Measurements from ENCODE around the gene GAB1. TPM values are rescaled to one million over a fixed set of nuclear protein-coding genes. Genes with fewer than 3 reads are reported as not detected.

GAB1 gene
- total and polyA plus RNA-seq, 4 donors = 6.4 to 138 (median 22.6) TPM

- no peaks in the 10 kb centered on the region for H3K9me3 ChIP-seq (ENCODE audit: control insufficient read depth in 4 of 4, insufficient read depth in 3 of 4, low read length in 3 of 4)
- no peaks in the 10 kb centered on the region for H3K27me3 ChIP-seq (ENCODE audit: control insufficient read depth in 3 of 3, insufficient read depth in 3 of 3, low read length in 2 of 3)
- H3K27ac ChIP-seq (ENCODE audit: low read depth in 1 of 2, low read length in 1 of 2) = no peak overlapping the region
- no peak for DNase-seq
- no peak overlapping the region for H3K4me3 ChIP-seq
- H3K36me3 ChIP-seq (ENCODE audit: control insufficient read depth in 4 of 4, insufficient read depth in 4 of 4, low read length in 4 of 4) = no peaks in the 10 kb centered on the region
- 53 to 76% methylated on average over 2 of the region's 2 CpGs for WGBS, 2 donors
- H3K4me1 ChIP-seq (ENCODE audit: control insufficient read depth in 5 of 5, insufficient read depth in 5 of 5, low read length in 5 of 5) = peaks cover 0 to 59% (median 13%) of the 10 kb centered on the region in 5 donors
- TF ChIP-seq, protein P1, sequence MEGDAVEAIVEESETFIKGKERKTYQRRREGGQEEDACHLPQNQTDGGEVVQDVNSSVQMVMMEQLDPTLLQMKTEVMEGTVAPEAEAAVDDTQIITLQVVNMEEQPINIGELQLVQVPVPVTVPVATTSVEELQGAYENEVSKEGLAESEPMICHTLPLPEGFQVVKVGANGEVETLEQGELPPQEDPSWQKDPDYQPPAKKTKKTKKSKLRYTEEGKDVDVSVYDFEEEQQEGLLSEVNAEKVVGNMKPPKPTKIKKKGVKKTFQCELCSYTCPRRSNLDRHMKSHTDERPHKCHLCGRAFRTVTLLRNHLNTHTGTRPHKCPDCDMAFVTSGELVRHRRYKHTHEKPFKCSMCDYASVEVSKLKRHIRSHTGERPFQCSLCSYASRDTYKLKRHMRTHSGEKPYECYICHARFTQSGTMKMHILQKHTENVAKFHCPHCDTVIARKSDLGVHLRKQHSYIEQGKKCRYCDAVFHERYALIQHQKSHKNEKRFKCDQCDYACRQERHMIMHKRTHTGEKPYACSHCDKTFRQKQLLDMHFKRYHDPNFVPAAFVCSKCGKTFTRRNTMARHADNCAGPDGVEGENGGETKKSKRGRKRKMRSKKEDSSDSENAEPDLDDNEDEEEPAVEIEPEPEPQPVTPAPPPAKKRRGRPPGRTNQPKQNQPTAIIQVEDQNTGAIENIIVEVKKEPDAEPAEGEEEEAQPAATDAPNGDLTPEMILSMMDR (IDR thresholded peaks at IDR 0.05; ENCODE audit: control extremely low read depth, extremely low read depth) = no peak
- ATAC-seq (ENCODE audit: insufficient read depth, low FRiP score) = no peak
- H3K9ac ChIP-seq (ENCODE audit: insufficient read depth in 1 of 2, low read length in 2 of 2) = no peak overlapping the region
Measured at GRCh38 chr4:143407888-143408287, 71.2 kb downstream of the GAB1 start.

DNA sequence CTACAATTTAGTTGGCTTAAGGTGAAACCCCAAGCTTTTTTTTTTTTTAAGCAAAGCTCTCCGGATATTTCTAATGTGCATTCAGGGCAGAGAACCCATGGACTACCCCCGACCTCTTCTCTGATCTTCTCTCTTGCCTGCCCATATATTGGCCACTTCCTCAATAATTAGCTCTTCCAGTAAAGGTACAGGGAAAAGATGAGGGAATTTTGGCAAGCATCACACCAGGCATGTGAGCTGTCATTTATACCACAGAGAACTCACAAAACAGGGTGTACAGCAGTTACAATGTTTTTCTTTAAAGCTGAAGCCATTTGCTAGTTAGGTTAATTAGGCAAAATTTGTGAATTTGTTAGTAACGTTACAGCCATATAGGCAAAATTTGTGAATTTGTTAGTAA lies 73.3 kb downstream of the GAB1 start:
- no peaks in the 10 kb centered on the region for H3K9me3 ChIP-seq (ENCODE audit: control insufficient read depth in 4 of 4, insufficient read depth in 3 of 4, low read length in 3 of 4)
- no peak overlapping the region for H3K27ac ChIP-seq (ENCODE audit: low read depth in 1 of 2, low read length in 1 of 2)
- TF ChIP-seq, protein P1 (IDR thresholded peaks at IDR 0.05; ENCODE audit: control extremely low read depth, extremely low read depth) = no peak
- H3K36me3 ChIP-seq (ENCODE audit: control insufficient read depth in 4 of 4, insufficient read depth in 4 of 4, low read length in 4 of 4) = peaks cover 0 to 4% (median 0%) of the 10 kb centered on the region in 4 donors
- no peak overlapping the region for H3K9ac ChIP-seq (ENCODE audit: insufficient read depth in 1 of 2, low read length in 2 of 2)
- H3K4me1 ChIP-seq (ENCODE audit: control insufficient read depth in 5 of 5, insufficient read depth in 5 of 5, low read length in 5 of 5) = peaks cover 0 to 49% (median 10%) of the 10 kb centered on the region in 5 donors
- ATAC-seq (ENCODE audit: insufficient read depth, low FRiP score) (no peak), DNase-seq (no peak)
- no peak overlapping the region for H3K4me3 ChIP-seq
- WGBS, 2 donors = 86 to 94% methylated on average over 3 of the region's 3 CpGs
- H3K27me3 ChIP-seq (ENCODE audit: control insufficient read depth in 3 of 3, insufficient read depth in 3 of 3, low read length in 2 of 3) = no peaks in the 10 kb centered on the region

DNA sequence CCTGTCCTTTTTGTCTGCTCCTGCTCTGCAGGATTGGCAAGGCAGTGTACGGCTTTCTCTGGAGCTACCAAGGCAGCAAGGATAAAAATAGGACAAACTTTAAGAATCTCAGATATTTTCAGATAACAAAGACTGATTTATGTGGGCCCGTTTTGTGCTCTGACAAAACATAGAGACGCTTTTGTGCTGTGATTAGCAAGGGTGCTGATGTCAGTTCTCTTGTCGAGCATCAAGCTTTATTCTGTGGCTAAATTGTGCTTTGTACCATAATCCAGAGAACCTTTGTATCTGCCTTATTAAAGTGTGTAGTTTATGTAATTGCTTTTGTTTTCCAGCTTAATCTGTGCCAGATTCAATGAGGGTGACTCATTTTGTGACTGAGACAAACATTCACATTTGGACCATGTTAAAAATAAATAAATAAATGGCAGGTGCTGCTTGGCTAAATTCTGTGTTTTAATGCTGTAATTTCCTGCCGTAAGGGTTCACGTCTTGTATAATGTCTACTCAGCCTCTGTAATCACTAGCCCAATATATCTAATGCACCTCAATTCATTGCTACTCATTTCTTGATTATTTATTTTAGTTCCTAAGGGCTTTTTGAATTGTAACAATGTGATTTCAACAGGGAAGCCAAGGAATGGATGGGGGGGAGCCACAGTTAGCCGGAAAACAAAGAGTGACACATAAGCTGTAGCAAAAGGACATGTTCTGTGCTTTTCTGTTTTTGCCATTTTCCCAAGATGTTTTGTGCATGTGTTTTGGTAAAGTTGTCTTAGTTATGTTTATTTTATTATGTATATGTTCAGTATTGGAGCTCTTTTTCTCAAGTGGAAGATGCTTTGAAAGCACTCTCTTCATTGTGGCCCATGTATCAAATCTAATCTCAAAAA lies 75.1 kb downstream of the GAB1 start:
- Histone ChIP-seq H3K4me1 (ENCODE audit: control insufficient read depth in 5 of 5, insufficient read depth in 5 of 5, low read length in 5 of 5) (peaks cover 0 to 37% (median 3%) of the 10 kb centered on the region in 5 donors), H3K27me3 (ENCODE audit: control insufficient read depth in 3 of 3, insufficient read depth in 3 of 3, low read length in 2 of 3) (no peaks in the 10 kb centered on the region), H3K36me3 (ENCODE audit: control insufficient read depth in 4 of 4, insufficient read depth in 4 of 4, low read length in 4 of 4) (peaks cover 1 to 18% (median 3%) of the 10 kb centered on the region in 4 donors), H3K9ac (ENCODE audit: insufficient read depth in 1 of 2, low read length in 2 of 2) (peak overlapping the region in 1 of 2 donors; percentile 42), H3K4me3 (no peak overlapping the region), H3K27ac (ENCODE audit: low read depth in 1 of 2, low read length in 1 of 2) (peak overlapping the region; percentile 22 to 70), H3K9me3 (ENCODE audit: control insufficient read depth in 4 of 4, insufficient read depth in 3 of 4, low read length in 3 of 4) (no peaks in the 10 kb centered on the region)
- no peak for ATAC-seq (ENCODE audit: insufficient read depth, low FRiP score)
- TF ChIP-seq, protein P1 (IDR thresholded peaks at IDR 0.05; ENCODE audit: control extremely low read depth, extremely low read depth) = no peak
- 41 to 60% methylated on average over 7 of the region's 7 CpGs for WGBS, 2 donors
- DNase-seq = peak in 1 of 3 donors; percentile 29

Measured in lung (tissue), 12 donors.